Activated CD4-positive, alpha-beta memory T cell treated with anti-CD3 and anti-CD28 coated beads, Interleukin-2, amount 10 ng/mL, durations not matched to agents 7 days and 5 days (primary cell): Measurements from ENCODE around the gene BEGAIN. TPM values are rescaled to one million over a fixed set of nuclear protein-coding genes. Genes with fewer than 3 reads are reported as not detected.
A peak's percentile ranks its signal among the peaks of the same experiment; 100 is the strongest.

Source experiments
- CTCF ChIA-PET: fragments of 350-600 bp; sonication (Branson Sonifier 250); formaldehyde crosslinking; loops from one replicate; lab custom pipeline; 2021; ENCODE audit warnings: antibody characterized with exemption, inconsistent platforms; lab: Charles Lee
- POLR2A ChIA-PET: fragments of 350-600 bp; sonication (Branson Sonifier 250); formaldehyde crosslinking; loops from one replicate; lab custom pipeline; 2021; ENCODE audit warnings: antibody characterized with exemption; lab: Charles Lee
- DNase-seq: peaks from one replicate; pipeline ENCODE4 v3.0.0-alpha.2; 2020
- H3K27ac Mint-ChIP-seq: one replicate; pipeline ENCODE4 v1.8.0; 2021; ENCODE audit warnings: mild to moderate bottlenecking, mixed read lengths
- H3K27me3 Mint-ChIP-seq: one replicate; pipeline ENCODE4 v1.8.0; 2021; ENCODE audit warnings: mixed read lengths
- H3K36me3 Mint-ChIP-seq: one replicate; pipeline ENCODE4 v1.8.0; 2021; ENCODE audit warnings: low read depth, mixed read lengths
- H3K4me1 Mint-ChIP-seq: one replicate; pipeline ENCODE4 v1.8.0; 2021; ENCODE audit warnings: mixed read lengths
- H3K4me3 Mint-ChIP-seq: one replicate; pipeline ENCODE4 v1.8.0; 2021; ENCODE audit warnings: mild to moderate bottlenecking, mixed read lengths
- H3K9me3 Mint-ChIP-seq: one replicate; pipeline ENCODE4 v1.8.0; 2021; ENCODE audit warnings: mixed read lengths
- total RNA-seq, 2 experiments: library from RNA; stranded (reverse); gene quantifications; one replicate each; pipeline ENCODE4 v1.2.3, GENCODE V29; 2021

BEGAIN gene
- total RNA-seq, 2 experiments from 2014 or later, result 2.7 to 3.1 TPM

DNA sequence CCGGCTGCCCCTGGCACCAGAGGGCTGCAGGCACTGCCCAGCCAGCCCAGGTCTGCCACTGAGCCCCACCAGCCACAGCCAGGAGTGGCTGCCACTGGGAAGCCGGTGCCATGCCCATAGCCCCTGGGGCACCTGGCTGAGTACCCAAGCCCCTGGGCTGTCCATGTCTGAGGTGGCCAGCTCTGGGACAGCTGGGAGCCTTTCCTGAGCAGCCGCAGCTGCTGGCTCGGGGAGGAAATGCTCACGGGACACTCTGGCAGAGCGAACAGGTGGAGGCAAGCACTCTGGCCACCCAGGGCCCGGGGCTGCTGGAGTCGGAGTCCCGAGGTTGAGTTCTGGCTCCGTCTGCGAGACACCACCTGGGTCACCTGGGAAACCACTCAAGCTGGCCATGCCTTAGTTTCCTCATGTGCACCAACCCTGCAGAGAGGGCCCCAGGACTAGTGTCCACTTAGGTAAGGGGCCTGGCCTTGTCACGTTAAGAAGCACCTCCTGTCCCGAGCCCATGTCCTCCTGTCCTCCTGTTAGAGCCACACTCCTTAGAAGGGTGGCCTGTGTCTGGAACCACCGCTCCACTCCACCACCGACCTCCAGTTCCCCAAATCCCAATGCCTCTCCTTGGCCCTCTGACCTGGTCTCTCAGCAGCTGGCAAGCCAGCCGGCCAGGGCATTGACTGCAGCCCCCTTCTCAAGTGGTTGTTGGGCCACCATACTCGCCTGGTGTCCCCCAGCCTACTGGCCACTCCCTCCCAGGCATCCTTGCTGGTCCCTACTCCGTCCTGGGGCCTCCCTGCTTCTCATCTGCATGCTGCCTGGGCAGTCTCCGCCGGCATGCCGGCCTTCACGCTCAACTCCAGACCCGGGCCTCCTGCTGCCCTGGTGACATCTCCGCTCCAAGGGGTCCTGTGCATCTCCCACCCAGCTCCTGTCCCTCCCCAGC, 45.3 kb downstream of the BEGAIN start:
- CTCF ChIA-PET, result interaction anchor here (2.3 kb wide), 1 partner anchor 104 kb away, joined by 13 read pairs; no protein-coding TSS in a partner anchor
- no peak overlapping the region for H3K27ac Mint-ChIP-seq
- POLR2A ChIA-PET, result no interaction called here

GRCh38 chr14:100540926-100541620, 46.1 kb downstream of the BEGAIN start:
- Mint-ChIP-seq H3K9me3 (no peaks in the 10 kb centered on the region), H3K27me3 (no peaks in the 10 kb centered on the region), H3K36me3 (no peaks in the 10 kb centered on the region), H3K4me1 (peaks cover 8% of the 10 kb centered on the region), H3K4me3 (no peak overlapping the region), H3K27ac (no peak overlapping the region)
- DNase-seq, result no peak
- ChIA-PET POLR2A (no interaction called here), CTCF (interaction anchor here (2.3 kb wide), 1 partner anchor 105 kb away, joined by 13 read pairs; no protein-coding TSS in a partner anchor)

More for the DNA sequence above, 45.3 kb downstream of the BEGAIN start:
- Mint-ChIP-seq H3K36me3 (no peaks in the 10 kb centered on the region), H3K4me1 (peaks cover 14% of the 10 kb centered on the region), H3K27me3 (no peaks in the 10 kb centered on the region), H3K9me3 (no peaks in the 10 kb centered on the region), H3K4me3 (no peak overlapping the region)
- no peak for DNase-seq

DNA sequence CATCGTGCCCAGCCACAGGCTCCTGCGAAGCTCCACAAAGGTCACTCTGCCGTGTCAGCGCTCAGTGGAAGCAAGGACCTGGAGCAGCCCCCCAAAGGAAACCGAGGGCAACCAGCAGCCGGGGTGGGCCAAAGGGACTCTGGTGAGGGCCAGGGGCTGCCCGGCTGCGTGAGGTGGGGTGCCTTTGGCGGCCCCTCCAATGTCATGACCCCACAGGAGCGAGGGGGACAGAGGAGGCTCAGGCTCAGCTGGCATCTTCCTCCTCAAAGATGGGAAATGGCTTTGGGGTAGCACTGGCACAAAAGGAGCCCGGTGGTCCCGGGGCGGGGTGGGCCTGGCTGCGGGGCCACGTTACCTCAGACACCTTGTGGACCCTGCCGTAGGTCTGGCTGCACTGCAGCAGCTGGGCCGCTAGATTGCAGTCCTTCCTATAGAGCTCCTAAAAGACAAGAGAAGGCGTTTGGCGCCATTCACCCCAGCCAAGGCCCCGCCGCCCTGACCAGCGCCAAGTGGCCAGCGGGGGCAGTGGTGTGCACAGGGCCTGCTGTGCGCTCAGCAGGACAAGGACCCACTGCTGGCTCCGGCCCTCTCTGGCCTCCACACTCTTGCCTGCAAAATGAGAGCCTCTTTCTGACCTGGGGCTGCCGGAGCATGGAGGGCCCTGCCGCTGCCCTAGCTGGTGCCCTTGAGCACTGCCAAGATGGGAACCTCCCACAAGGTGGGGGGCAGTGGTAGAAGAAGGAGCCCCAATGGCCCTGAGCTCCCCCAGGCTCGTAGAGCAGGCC, 46.9 kb downstream of the BEGAIN start:
- H3K4me1 Mint-ChIP-seq, result peaks cover 3% of the 10 kb centered on the region
- H3K27me3 Mint-ChIP-seq, result no peaks in the 10 kb centered on the region
- no peaks in the 10 kb centered on the region for H3K36me3 Mint-ChIP-seq
- DNase-seq, result no peak
- ChIA-PET CTCF (interaction anchor here (1.2 to 2.3 kb wide), 2 partner anchors 106 to 157 kb away, joined by 3 to 13 read pairs; no protein-coding TSS in a partner anchor), POLR2A (no interaction called here)
- no peaks in the 10 kb centered on the region for H3K9me3 Mint-ChIP-seq
- no peak overlapping the region for H3K27ac Mint-ChIP-seq
- no peak overlapping the region for H3K4me3 Mint-ChIP-seq

DNA sequence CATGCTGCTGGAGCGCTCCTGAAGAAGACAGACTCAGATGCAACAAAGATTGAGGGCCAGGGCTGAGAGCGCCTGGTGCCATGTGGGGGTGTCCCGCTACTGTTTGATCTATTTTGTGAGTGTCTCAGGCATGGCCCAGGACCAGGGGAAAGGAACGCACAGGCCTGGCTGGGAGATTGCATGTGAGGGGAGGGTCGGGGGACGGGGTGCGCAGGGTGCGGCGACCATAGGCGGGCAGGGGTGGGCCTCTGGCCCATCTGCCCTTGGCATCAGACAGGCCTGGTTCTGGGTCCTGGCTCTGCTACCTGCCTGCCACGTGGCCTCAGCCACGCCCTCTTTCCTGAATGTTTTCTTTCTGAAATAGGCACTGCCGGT, 47.5 kb downstream of the BEGAIN start:
- ChIA-PET CTCF (interaction anchor here (1.2 to 2.3 kb wide), 2 partner anchors 106 to 157 kb away, joined by 3 to 13 read pairs; no protein-coding TSS in a partner anchor), POLR2A (no interaction called here)
- Mint-ChIP-seq H3K4me3 (no peak overlapping the region), H3K27ac (no peak overlapping the region), H3K27me3 (no peaks in the 10 kb centered on the region), H3K36me3 (no peaks in the 10 kb centered on the region), H3K9me3 (no peaks in the 10 kb centered on the region), H3K4me1 (no peaks in the 10 kb centered on the region)
- no peak for DNase-seq

GRCh38 chr14:100539003-100539660, 48.1 kb downstream of the BEGAIN start:
- POLR2A ChIA-PET, result no interaction called here

GRCh38 chr14:100538351-100539002, 48.7 kb downstream of the BEGAIN start:
- no peak for DNase-seq
- Mint-ChIP-seq H3K36me3 (no peaks in the 10 kb centered on the region), H3K27me3 (no peaks in the 10 kb centered on the region), H3K9me3 (no peaks in the 10 kb centered on the region), H3K4me1 (peaks cover 4% of the 10 kb centered on the region), H3K4me3 (no peak overlapping the region), H3K27ac (no peak overlapping the region)
- POLR2A ChIA-PET, result no interaction called here
- CTCF ChIA-PET, result no interaction called here

More at GRCh38 chr14:100539003-100539660, 48.1 kb downstream of the BEGAIN start:
- Mint-ChIP-seq H3K27me3 (no peaks in the 10 kb centered on the region), H3K27ac (no peak overlapping the region), H3K4me3 (no peak overlapping the region), H3K4me1 (peaks cover 3% of the 10 kb centered on the region), H3K9me3 (no peaks in the 10 kb centered on the region), H3K36me3 (no peaks in the 10 kb centered on the region)
- no peak for DNase-seq
- CTCF ChIA-PET, result interaction anchor here (1.2 kb wide), 1 partner anchor 156 kb away, joined by 3 read pairs; no protein-coding TSS in a partner anchor

DNA sequence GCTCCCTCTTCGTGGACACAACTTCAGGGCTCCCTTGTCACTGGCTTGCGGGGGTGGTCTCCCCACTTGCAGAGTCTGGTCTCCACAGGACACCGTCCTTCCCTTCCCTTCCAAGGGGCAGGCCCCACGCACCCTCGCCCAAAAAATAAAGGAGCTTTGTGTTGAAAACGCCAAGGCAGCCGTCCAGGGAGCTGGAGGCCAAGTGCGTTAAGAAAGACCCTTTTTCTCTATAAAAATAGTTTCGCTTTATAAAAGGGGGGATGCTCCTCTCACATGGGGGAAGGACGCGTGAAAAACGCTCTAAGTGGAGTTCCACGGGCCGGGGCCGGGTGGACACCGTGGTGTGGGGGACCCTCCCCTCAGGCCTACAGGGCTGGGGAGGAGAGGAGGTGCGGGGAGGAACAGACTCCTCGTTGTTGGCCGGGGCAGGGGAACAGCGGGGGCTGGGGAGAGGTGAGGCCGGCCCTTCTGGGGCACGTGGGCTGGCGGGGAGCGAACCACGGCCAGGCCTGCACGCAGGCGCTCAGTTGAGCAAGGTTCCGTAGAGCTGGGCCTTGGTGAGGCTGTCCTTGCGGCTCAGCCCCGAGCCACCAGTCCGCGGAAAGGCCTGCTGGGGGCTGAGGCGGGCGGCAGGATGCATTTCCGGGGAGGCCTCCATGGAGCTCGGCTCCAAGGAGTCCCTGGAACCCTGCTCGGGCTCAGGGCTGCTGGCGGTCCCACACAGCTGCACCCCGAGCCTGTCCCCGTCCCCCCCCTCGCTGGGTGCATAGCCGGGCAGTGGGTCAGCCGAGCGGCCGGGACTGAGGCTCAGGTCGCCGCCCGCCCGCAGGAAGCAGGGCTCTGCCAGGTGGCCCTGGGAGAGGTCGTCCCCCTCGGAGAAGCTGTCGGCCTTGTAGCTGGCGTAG, 49.5 kb downstream of the BEGAIN start:
- DNase-seq, result no peak
- Mint-ChIP-seq H3K27ac (no peak overlapping the region), H3K27me3 (no peaks in the 10 kb centered on the region), H3K4me1 (peaks cover 4% of the 10 kb centered on the region), H3K9me3 (no peaks in the 10 kb centered on the region), H3K4me3 (no peak overlapping the region), H3K36me3 (no peaks in the 10 kb centered on the region)
- ChIA-PET CTCF (no interaction called here), POLR2A (interaction anchor here (0.5 kb wide), 1 partner anchor 129 kb away, joined by 3 read pairs; no protein-coding TSS in a partner anchor)

GRCh38 chr14:100536721-100537445, 50.3 kb downstream of the BEGAIN start:
- H3K27me3 Mint-ChIP-seq, result no peaks in the 10 kb centered on the region
- no peaks in the 10 kb centered on the region for H3K36me3 Mint-ChIP-seq
- no peak for DNase-seq
- H3K4me1 Mint-ChIP-seq, result peaks cover 4% of the 10 kb centered on the region
- POLR2A ChIA-PET, result interaction anchor here (0.5 to 0.6 kb wide), 2 partner anchors 118 to 129 kb away, joined by 3 read pairs; no protein-coding TSS in a partner anchor
- H3K4me3 Mint-ChIP-seq, result no peak overlapping the region
- H3K27ac Mint-ChIP-seq, result no peak overlapping the region
- H3K9me3 Mint-ChIP-seq, result no peaks in the 10 kb centered on the region
- CTCF ChIA-PET, result no interaction called here

DNA sequence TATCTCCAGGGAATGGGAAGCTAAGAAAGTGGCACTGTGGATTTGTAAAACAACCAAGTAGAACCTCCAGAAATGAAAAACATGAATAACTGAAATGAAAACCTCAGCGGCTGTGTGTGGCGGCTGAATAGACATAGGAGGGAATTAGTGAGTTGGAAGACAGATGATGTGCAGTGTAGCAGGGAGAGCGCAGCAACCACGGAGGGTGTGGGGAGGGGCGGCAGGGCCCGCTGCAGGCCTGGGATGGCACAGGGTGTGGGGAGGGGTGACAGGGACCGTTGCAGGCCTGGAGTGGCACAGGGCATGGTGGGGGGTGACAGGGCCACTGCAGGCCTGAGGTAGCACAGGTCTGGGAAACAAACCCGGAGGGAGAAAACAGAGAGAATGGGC, 51.1 kb downstream of the BEGAIN start:
- Mint-ChIP-seq H3K4me3 (no peak overlapping the region), H3K27ac (no peak overlapping the region), H3K4me1 (peaks cover 4% of the 10 kb centered on the region)

DNA sequence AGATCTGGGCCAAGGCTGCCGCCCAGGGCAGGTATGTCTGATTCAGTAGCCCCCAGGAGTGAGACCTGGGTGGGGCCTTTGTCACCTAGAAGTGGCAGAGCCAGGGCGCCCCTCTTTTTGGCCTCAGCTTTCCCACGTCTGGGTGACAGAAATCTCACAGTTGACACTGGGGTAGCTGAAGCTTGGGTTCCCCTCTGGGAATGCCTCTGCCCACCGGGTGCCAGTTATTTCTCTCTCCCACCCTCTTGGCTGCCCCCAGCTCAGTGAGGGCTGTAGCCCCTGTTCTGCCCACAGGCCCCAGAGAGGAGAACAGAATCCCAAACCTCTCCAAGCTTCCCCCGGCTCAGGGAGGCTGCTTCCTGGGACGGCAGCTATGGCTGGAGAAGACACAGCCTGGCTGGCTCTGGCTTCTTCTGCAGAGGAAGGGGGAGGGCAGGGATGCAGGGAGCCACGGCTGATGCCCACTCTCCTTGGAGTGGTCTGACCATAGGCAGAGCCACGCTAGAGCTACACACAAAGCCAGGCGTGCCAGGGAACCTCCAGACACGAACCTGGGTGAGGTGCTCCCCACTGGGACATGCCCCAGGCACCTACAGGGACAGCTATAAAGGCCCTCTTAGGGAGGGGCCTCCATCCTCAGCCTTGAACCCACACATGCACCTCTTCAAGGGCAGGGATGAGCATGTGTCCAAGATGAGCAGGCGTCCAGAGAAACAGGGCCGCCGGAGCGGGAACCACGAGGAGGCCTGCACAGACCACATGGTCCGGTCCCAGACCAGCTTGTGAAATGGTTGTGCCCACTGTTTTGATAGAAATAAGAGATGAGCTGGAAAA, 51.7 kb downstream of the BEGAIN start:
- Mint-ChIP-seq H3K4me3 (no peak overlapping the region), H3K27ac (no peak overlapping the region), H3K9me3 (no peaks in the 10 kb centered on the region), H3K27me3 (no peaks in the 10 kb centered on the region), H3K36me3 (no peaks in the 10 kb centered on the region), H3K4me1 (peaks cover 4% of the 10 kb centered on the region)
- DNase-seq, result peak; percentile 14
- POLR2A ChIA-PET, result interaction anchor here (1.5 kb wide), 1 partner anchor 11 kb away, joined by 4 read pairs; no protein-coding TSS in a partner anchor
- CTCF ChIA-PET, result interaction anchor here (1.0 to 1.3 kb wide), 2 partner anchors 150 to 158 kb away, joined by 3 to 4 read pairs; no protein-coding TSS in a partner anchor

More for the DNA sequence above, 51.1 kb downstream of the BEGAIN start:
- no peaks in the 10 kb centered on the region for H3K36me3 Mint-ChIP-seq
- H3K9me3 Mint-ChIP-seq, result no peaks in the 10 kb centered on the region
- no peak for DNase-seq
- H3K27me3 Mint-ChIP-seq, result no peaks in the 10 kb centered on the region
- ChIA-PET POLR2A (interaction anchor here (0.6 to 1.5 kb wide), 2 partner anchors 10 to 117 kb away, joined by 3 to 4 read pairs; no protein-coding TSS in a partner anchor), CTCF (interaction anchor here (1.0 to 1.3 kb wide), 2 partner anchors 151 to 158 kb away, joined by 3 to 4 read pairs; no protein-coding TSS in a partner anchor)
